ENCODE data around the gene GTPBP3.

Gene GTPBP3

DNA sequence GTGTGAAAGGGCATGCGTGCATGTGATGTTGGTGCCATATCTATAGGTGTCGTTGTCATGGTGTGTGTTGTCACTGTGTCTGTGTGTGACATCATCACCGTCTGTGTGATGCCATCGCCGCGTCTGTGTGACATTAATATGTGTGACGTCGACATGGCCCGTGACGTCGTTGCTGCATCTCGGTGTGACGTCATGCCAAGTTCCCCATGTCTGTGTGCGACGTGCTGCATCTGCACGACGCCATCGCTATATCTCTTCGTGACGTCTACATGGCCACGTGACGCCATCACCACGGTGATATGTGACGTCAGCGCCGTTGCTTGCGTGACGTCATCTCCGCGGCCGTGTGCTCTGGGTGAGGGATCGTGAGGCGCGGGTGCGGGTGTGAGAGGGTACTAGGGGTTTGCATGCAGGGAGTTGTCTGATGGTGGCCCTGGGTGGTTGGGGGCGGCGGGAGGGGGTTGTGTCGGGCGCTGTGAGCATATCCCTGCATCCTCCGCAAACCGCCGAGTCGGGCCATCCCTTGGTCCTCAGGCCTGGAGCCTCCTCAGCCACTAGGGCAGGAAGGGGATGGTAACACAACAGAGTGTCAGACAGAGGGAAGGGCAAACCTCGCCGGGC lies 14.6 kb downstream of the GTPBP3 start:
- no peak overlapping the region for H3K4me3 ChIP-seq
- TF ChIP-seq, protein P1, sequence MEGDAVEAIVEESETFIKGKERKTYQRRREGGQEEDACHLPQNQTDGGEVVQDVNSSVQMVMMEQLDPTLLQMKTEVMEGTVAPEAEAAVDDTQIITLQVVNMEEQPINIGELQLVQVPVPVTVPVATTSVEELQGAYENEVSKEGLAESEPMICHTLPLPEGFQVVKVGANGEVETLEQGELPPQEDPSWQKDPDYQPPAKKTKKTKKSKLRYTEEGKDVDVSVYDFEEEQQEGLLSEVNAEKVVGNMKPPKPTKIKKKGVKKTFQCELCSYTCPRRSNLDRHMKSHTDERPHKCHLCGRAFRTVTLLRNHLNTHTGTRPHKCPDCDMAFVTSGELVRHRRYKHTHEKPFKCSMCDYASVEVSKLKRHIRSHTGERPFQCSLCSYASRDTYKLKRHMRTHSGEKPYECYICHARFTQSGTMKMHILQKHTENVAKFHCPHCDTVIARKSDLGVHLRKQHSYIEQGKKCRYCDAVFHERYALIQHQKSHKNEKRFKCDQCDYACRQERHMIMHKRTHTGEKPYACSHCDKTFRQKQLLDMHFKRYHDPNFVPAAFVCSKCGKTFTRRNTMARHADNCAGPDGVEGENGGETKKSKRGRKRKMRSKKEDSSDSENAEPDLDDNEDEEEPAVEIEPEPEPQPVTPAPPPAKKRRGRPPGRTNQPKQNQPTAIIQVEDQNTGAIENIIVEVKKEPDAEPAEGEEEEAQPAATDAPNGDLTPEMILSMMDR (IDR thresholded peaks at IDR 0.05), result no peak
- H3K27ac ChIP-seq, result no peak overlapping the region
- DNase-seq (ENCODE audit: low spot score), result no peak

DNA sequence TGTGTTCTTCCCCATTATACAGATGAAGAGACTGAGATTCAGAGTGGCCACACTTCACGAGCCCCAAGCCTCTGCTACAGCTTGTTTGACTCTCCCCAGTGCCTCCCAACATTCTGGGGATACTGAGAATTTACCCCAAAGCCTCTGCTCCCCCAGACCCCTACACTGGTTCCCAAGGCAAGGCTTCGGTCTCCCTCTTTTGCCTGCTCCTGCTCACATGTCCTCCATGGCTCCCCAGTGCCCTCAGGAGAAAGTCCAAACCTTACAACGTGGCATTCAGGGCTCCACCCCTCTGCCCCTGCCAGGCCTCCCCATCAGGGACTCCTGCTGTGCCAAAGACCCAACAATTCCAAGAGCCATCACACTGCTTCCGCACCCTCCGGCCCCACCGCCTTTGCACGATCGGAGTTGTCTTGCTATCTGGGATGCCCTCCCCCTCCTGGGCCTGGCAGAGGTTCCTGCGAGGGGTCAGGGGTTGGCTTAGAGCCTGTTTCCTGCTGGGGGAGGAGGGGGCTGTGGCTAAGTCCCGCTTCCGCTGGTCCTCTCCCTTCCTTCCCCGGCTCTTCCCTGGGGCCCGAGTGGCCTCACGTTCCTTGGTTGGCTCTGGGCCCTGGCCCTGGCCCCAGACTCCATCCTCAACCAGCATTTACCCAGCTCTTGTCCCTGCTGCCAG lies 15.4 kb downstream of the GTPBP3 start:
- TF ChIP-seq, protein P1 (IDR thresholded peaks at IDR 0.05), result no peak
- H3K4me3 ChIP-seq, result no peak overlapping the region
- no peak for DNase-seq (ENCODE audit: low spot score)
- H3K27ac ChIP-seq, result no peak overlapping the region

DNA sequence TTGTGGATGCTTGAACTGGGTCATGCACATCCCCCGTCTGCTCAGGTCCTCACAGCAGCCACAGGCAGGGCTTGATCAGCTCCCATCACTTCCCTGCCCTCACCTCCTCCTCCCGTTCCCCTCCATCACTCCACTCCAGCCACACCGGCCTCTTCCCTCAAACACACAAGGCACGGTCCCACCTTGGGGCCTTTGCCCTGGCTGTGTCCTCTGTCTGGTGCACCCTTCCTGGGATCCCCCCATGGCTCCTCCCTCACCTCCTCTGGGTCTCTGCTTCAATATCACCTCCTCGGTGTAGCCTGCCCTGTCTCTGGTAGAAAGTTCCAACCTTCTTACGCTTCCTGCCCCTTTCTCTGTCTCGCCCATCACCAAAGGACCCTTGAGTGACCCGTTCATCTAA lies 16.0 kb downstream of the GTPBP3 start:
- TF ChIP-seq, protein P1 (IDR thresholded peaks at IDR 0.05), result no peak
- H3K4me3 ChIP-seq, result no peak overlapping the region
- H3K27ac ChIP-seq, result no peak overlapping the region
- DNase-seq (ENCODE audit: low spot score), result no peak

DNA sequence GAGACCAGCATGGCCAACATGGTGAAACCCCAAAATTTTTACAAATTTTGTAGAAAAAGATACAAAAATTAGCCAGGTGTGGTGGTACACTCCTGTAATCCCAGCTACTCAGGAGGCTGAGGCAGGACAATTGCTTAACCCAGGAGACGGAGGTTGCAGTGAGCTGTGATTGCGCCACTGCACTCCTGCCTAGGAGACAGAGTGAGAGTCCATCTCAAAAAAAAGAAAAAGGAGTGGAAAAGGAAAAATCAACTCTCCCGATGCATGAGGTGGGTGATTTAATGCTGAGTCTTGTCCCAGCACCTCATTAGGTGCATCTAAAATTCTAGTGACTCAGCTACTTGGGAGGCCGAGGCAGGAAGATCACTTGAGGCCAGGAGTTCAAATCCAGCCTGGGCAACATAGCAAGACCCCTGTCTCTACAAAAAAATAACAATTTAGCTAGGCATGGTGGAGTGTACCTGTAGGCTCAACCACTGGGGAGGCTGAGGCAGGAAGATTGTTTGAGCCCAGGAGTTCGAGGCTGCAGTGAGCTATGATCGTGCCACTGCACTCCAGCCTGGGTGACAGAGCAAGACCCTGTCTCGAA lies 19.8 kb downstream of the GTPBP3 start:
- DNase-seq (ENCODE audit: low spot score), result no peak
- TF ChIP-seq, protein P1 (IDR thresholded peaks at IDR 0.05), result no peak
- Histone ChIP-seq H3K4me3 (no peak overlapping the region), H3K27ac (no peak overlapping the region)

DNA sequence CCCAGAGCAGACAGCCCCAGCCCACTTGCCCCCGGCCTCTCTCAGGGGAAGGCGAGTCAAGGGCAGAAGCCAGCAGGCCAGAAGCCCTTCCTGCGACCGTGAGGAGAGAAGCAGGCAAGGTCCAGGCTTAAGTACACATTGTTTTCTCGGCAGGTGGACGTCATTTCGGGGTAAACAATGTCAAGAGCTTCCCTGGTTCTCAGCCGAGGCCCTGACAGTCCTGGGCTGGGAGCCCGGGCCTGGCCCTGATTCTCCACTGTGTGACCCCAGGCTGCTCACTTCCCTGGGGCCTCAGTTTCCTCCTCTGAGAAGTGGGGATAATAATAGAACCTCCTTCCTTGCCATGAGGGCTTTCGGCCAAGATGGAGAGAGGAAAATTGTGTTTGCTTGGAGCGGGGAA lies 20.4 kb downstream of the GTPBP3 start:
- TF ChIP-seq, protein P1 (IDR thresholded peaks at IDR 0.05), result no peak
- Histone ChIP-seq H3K4me3 (no peak overlapping the region), H3K27ac (peak overlapping the region; percentile 27 to 40)
- DNase-seq (ENCODE audit: low spot score), result no peak

DNA sequence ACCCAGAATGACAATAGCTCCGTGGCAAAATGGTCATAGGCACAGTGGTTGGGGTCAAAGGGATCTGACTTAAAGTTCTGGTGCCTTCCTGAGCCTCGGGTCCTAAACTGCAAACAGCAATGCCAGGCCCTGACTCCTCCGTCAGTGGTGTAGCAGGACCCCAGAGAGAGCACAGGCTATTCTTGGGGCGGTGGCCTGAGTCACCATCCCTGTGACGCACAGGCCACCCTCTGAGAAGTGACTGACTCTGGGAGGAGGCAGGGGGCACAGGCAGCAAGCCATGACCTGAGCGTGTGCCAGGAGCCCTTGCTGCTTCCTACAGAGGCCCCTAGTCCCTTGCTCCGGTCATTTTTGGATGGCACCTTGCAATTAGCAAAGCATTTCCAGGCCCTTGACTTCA lies 21.0 kb downstream of the GTPBP3 start:
- Histone ChIP-seq H3K4me3 (no peak overlapping the region), H3K27ac (peak overlapping the region; percentile 24 to 27)
- TF ChIP-seq, protein P1 (IDR thresholded peaks at IDR 0.05), result no peak
- DNase-seq (ENCODE audit: low spot score), result no peak

Measured in coronary artery (tissue), 2 donors.